H1 (cell line): Measurements from ENCODE around the gene PRKAA1.
"Not testable (repeated sequence)": the region's sequence is repeated elsewhere in the genome, so short reads cannot be mapped to it uniquely, and the experiment has no call there.

ENCODE experiments used
- CBX5 ChIP-seq: fragments of 300-800, 300-1000 bp; sonication (generic); IDR thresholded peaks from 2 replicates; pipeline ENCODE4 v1.7.1; 2016; ENCODE audit warnings: antibody characterized with exemption, low read length, low read depth
- CEBPB ChIP-seq: IDR thresholded peaks from 2 replicates; pipeline ENCODE4 v1.6.1; 2012; ENCODE audit warnings: low read depth, low read length
- EP300 ChIP-seq, 2 experiments: IDR thresholded peaks; 1 replicate in 1 of 2; 2 replicates in 1 of 2; pipeline ENCODE4 v1.6.1; 2011 to 2012; ENCODE audit warnings: low read depth in 2 of 2, low read length in 2 of 2, mild to moderate bottlenecking in 2 of 2, borderline replicate concordance in 1 of 2, inconsistent platforms in 1 of 2, moderate library complexity in 1 of 2
- GTF2F1 ChIP-seq: IDR thresholded peaks from 2 replicates; pipeline ENCODE4 v1.6.1; 2012; ENCODE audit warnings: low read depth, low read length, improper control_type of control experiment, borderline replicate concordance
- POLR2AphosphoS5 ChIP-seq: IDR thresholded peaks from 2 replicates; pipeline ENCODE4 v1.6.1; 2011; ENCODE audit warnings: low read depth, low read length
- RAD21 ChIP-seq, 2 experiments: IDR thresholded peaks in 1 of 2; conservative IDR thresholded peaks in 1 of 2; 2 replicates each; pipeline ENCODE4 v1.6.1; 2011; ENCODE audit warnings: low read depth in 2 of 2, low read length in 2 of 2, improper control_type of control experiment in 1 of 2, inconsistent platforms in 1 of 2, mild to moderate bottlenecking in 1 of 2, moderate library complexity in 1 of 2
- SP1 ChIP-seq: IDR thresholded peaks from 2 replicates; pipeline ENCODE4 v1.6.1; 2011; ENCODE audit warnings: low read depth, low read length
- TF ChIP-seq, protein P1 (sequence below), 3 experiments: IDR thresholded peaks; 1 replicate in 2 of 3; 2 replicates in 1 of 3; pipeline versions ENCODE4 v1.5.1 to v1.6.1; 2011; ENCODE audit warnings: low read length in 3 of 3, mild to moderate bottlenecking in 3 of 3, inconsistent platforms in 2 of 3, low read depth in 1 of 3, moderate library complexity in 1 of 3; ENCODE audit not compliant: insufficient read depth in 1 of 3; ENCODE audit errors: control extremely low read depth in 1 of 3
- TF ChIP-seq, protein P2 (sequence below): IDR thresholded peaks from 2 replicates; pipeline ENCODE4 v1.6.1; 2011; ENCODE audit warnings: low read depth, mild to moderate bottlenecking, low read length; ENCODE audit not compliant: insufficient read depth

DNA sequence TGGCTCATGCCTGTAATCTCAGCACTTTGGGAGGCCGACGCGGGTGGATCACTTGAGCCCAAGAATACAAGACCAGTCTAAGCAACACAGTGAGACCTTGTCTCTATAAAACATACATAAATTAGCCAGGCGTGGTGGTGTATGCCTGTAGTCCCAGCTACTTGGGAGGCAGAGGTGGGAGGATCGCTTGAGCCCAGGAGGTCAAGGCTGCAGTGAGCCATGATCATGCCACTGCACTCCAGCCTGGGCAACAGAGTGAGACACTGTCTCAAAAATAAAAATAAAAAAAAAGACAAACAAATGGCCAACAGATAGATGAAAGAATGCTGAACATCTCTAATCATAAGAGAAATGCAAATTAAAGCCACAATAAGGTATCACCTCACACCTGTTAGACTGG lies 9.2 kb downstream of the PRKAA1 start:
- not testable (repeated sequence) for TF ChIP-seq EP300 (IDR thresholded peaks at IDR 0.05; ENCODE audit: borderline replicate concordance in 1 of 2, low read depth in 2 of 2, low read length in 2 of 2); RAD21 (IDR thresholded peaks at IDR 0.05 in 1 of 2, conservative IDR thresholded peaks at IDR 0.05 in 1 of 2; ENCODE audit: low read depth in 2 of 2, low read length in 2 of 2); GTF2F1; CBX5; POLR2AphosphoS5; CEBPB; SP1
- TF ChIP-seq, protein P1, sequence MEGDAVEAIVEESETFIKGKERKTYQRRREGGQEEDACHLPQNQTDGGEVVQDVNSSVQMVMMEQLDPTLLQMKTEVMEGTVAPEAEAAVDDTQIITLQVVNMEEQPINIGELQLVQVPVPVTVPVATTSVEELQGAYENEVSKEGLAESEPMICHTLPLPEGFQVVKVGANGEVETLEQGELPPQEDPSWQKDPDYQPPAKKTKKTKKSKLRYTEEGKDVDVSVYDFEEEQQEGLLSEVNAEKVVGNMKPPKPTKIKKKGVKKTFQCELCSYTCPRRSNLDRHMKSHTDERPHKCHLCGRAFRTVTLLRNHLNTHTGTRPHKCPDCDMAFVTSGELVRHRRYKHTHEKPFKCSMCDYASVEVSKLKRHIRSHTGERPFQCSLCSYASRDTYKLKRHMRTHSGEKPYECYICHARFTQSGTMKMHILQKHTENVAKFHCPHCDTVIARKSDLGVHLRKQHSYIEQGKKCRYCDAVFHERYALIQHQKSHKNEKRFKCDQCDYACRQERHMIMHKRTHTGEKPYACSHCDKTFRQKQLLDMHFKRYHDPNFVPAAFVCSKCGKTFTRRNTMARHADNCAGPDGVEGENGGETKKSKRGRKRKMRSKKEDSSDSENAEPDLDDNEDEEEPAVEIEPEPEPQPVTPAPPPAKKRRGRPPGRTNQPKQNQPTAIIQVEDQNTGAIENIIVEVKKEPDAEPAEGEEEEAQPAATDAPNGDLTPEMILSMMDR (IDR thresholded peaks at IDR 0.05; ENCODE audit: control extremely low read depth in 1 of 3, insufficient read depth in 1 of 3, low read depth in 1 of 3, low read length in 3 of 3): not testable (repeated sequence)
- TF ChIP-seq, protein P2, sequence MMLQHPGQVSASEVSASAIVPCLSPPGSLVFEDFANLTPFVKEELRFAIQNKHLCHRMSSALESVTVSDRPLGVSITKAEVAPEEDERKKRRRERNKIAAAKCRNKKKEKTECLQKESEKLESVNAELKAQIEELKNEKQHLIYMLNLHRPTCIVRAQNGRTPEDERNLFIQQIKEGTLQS: not testable (repeated sequence)
